ENCODE data around the gene ZNF514.
"Not testable (repeated sequence)": the region's sequence is repeated elsewhere in the genome, so short reads cannot be mapped to it uniquely, and the experiment has no call there.

ZNF514 gene

GRCh38 chr2:95109260-95109659 is 50.4 kb downstream of the ZNF514 start:
- Histone ChIP-seq H3K9ac (ENCODE audit: low read depth, low read length) (no peak overlapping the region), H3K4me1 (ENCODE audit: insufficient read depth, low read length) (no peaks in the 10 kb centered on the region), H3K9me3 (ENCODE audit: control insufficient read depth, insufficient read depth, low read length) (no peaks in the 10 kb centered on the region), H3K36me3 (ENCODE audit: insufficient read depth, low read length) (peaks cover 32% of the 10 kb centered on the region)

- Histone ChIP-seq H3K9me3 (ENCODE audit: control insufficient read depth, insufficient read depth, low read length) (no peaks in the 10 kb centered on the region), H3K36me3 (ENCODE audit: insufficient read depth, low read length) (peaks cover 34% of the 10 kb centered on the region), H3K4me1 (ENCODE audit: insufficient read depth, low read length) (no peaks in the 10 kb centered on the region), H3K9ac (ENCODE audit: low read depth, low read length) (no peak overlapping the region)
Observed at GRCh38 chr2:95106081-95106480, 53.6 kb downstream of the ZNF514 start.

- H3K9me3 ChIP-seq (ENCODE audit: control insufficient read depth, insufficient read depth, low read length) = no peaks in the 10 kb centered on the region
- H3K9ac ChIP-seq (ENCODE audit: low read depth, low read length) = no peak overlapping the region
- peaks cover 29% of the 10 kb centered on the region for H3K36me3 ChIP-seq (ENCODE audit: insufficient read depth, low read length)
- H3K4me1 ChIP-seq (ENCODE audit: insufficient read depth, low read length) = no peaks in the 10 kb centered on the region
Observed at GRCh38 chr2:95104606-95105005, 55.0 kb downstream of the ZNF514 start.

- H3K9me3 ChIP-seq (ENCODE audit: control insufficient read depth, insufficient read depth, low read length) = no peaks in the 10 kb centered on the region
- no peak overlapping the region for H3K9ac ChIP-seq (ENCODE audit: low read depth, low read length)
- H3K36me3 ChIP-seq (ENCODE audit: insufficient read depth, low read length) = peaks cover 9% of the 10 kb centered on the region; the same call in 1 of the 2 replicates
- no peaks in the 10 kb centered on the region for H3K4me1 ChIP-seq (ENCODE audit: insufficient read depth, low read length)
Observed at GRCh38 chr2:95099910-95100309, 59.7 kb downstream of the ZNF514 start.

- not testable (repeated sequence) for H3K4me1 ChIP-seq (ENCODE audit: insufficient read depth, low read length); H3K36me3 ChIP-seq (ENCODE audit: insufficient read depth, low read length); H3K9ac ChIP-seq (ENCODE audit: low read depth, low read length); H3K9me3 ChIP-seq (ENCODE audit: control insufficient read depth, insufficient read depth, low read length)
Observed at GRCh38 chr2:95098273-95098672, 61.4 kb downstream of the ZNF514 start.

Measured in ES-I3 (cell line).